Measurements from ENCODE around the gene RLBP1.

The RLBP1 gene

DNA sequence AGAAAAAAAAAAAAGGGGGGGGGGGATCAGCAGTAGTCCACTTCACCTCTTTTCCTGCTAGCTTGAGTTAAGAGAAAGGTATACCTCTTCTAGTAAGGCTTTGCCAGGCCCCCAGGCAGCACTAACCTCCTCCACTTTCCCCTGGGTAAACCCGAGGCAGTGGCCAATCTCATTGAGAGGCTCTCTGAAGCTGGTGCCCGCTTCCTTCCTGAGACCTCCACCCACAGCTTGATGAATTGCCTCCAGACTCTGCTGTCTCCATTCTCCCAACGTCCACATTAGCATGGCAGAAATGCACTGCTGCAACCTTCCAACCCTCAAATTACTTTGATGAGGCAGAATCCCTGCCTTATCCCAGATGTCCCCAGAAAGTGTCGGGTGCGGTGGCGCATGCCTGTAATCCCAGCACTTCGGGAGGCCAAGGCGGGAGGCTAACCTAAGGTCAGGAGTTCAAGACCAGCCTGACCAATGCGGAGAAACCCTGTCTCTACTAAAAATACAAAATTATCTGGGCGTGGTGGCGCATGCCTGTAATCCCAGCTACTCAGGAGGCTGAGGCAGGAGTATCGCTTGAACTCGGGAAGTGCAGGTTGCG lies 15.3 kb downstream of the RLBP1 start:
- peak; percentile 10 for DNase-seq

DNA sequence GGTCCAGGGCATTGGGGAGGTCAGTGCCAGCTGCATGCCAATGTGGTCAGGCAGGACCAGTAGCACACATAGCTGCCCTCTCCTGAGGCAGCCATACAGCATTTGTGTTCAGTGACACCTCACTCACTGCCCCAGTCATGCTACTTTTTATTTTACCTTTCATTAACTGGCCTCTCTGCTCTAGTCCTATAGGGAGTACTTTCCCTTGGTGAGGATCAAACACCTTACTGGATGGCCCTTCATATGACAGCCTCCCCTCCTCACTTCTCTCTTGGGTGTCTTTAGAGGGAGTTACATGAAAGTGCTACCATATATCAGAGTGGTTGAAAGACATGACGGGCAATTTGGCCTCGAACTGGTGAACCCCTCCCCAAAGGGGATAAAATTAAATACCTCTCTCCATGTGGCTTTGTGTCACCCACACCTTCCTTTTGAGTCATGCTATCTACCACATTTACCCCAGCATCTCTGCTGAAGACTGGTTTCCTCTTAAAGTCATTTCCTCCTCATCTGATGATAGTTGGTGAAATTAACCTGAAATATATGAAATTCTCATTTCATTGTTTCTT lies 17.6 kb downstream of the RLBP1 start:
- DNase-seq = no peak

GRCh38 chr15:89201465-89202005 lies 19.8 kb downstream of the RLBP1 start:
- no peak for DNase-seq

DNA sequence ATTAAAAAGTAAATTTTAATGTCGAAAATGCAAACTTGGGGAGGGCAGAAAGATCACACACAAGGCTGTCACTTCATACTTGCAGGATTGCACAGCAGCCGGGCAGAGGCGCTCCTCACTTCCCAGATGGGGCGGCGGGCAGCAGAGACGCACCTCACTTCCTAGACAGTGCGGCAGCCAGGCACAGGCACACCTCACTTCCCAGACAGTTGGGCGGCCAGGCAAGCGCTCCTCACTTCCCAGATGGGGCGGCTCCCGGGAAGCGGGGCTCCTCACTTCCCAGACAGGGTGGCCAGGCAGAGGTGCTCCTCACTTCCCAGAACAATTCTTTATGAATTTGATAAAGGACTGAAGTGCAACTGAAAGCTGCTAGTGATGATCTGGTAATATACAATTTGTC lies 21.2 kb downstream of the RLBP1 start:
- DNase-seq = no peak

DNA sequence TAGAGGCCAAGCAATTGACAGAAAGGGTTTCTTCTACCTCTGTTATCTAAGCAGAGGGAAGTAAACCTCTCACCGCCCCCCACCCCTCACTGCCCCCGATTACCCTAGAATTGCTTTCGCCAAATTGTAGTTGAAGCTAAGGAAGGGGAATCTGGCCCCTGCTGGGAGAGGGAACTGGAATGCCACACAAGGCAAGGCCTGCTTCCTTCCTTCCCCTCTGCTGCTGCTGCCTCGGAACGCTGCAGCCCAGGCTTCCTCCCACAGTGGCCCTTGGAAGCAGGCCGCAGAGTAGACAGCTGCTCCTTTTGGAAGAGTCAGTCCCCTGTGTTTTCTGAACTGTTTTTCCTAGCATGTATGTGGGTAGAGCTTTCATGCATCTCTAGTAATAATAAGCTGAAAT lies 21.6 kb downstream of the RLBP1 start:
- DNase-seq = no peak

DNA sequence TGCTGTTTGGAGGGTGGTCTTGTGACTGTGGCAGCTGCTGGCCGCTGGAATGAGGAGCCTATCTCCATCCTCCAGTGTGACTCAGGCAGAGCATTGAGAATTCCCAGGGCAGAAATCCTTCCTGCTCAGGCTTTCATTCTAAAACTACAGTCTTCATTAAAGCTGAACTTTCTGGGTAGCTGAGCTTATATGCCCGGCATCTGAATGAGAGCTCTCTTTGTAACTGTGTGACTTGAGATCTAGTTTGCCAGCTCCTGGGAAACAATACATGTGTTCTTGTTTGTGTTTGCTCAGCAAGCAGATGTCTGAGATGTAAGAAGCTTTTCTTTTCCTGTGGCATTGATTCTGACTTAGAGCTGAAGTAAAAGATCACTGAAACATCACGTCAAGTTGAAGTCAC lies 22.4 kb downstream of the RLBP1 start:
- DNase-seq = no peak

- DNase-seq = no peak
Observed at GRCh38 chr15:89198196-89198595, 23.2 kb downstream of the RLBP1 start.

GRCh38 chr15:89197503-89197971 lies 23.8 kb downstream of the RLBP1 start:
- no peak for DNase-seq

- DNase-seq = peak; percentile 17
Observed at GRCh38 chr15:89196994-89197393, 24.4 kb downstream of the RLBP1 start.

DNA sequence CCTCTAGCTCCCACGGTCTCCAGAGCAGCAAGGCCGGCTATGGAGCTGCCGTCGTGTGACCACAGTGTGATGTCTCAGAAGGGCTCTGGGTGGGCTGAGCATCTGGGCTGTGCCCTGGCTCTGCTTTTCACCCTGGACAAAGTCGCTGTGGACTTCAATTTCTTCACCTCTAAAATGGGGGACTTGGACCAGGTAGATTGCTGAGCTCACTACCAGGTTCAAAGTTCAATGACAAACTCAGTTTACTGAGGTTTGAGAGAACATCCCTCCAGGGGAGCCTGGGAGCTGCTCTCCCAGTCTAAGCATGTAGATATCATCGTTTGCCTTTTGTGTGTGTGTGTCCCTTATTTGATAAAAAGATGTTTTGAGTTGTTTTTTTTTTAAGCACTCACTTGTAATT lies 25.1 kb downstream of the RLBP1 start:
- DNase-seq = no peak

GRCh38 chr15:89195836-89196235 lies 25.5 kb downstream of the RLBP1 start:
- DNase-seq = no peak

DNA sequence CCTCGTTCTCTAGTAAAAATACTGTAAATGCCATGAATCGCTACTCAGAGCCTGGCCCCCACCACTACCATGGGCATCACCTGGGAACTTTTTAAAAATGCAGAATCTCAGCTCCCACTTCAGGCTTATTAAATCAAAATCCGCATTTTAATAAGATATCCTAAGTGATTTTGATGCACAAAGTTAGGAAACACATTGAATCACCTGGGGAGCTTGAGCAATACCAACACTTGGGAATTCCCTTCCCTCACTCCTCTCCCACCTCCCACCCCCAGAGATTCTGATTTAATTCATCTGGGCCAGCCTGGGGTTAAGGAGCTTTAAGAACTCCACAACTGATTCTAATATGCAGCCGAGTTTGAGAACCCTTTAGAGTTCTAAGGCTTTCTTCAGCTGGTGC lies 26.8 kb downstream of the RLBP1 start:
- DNase-seq = no peak

DNA sequence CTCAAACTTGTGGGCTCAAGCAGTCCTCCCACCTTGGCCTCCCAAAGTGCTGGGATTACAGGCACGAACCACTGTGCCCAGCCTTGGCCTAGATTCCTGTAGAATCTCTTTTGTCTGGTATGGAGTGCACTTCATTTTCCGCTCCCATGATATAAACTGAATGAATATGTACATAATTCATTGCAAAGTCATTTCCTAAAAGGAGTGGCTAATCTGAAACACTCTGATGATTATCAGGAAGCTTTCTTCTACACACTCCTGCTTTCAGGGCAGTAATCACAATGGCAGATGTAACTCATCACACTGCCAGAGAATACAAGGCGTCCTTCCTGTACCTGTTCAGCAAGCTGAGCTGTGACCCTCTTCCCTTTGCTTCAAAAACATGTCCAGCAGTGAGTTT lies 28.6 kb downstream of the RLBP1 start:
- no peak for DNase-seq

DNA sequence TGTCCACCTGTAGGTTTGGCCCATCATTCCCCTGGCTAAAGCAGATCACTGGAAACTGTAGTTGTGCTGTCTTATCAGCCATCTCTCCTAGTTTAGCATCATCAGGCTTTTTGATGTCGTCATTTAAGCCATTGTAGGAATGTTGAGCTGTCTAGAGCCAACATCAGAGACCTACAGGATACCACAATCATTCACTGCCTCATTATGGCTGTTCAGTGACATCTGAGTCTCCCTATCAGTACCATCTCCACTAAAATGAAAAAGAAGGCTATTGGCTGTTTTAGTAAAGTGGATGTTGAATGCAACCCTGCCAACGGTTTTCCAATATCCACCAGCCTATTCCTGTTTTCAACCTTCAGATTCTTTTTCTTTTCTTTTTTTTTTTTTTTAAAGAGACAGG lies 29.2 kb downstream of the RLBP1 start:
- no peak for DNase-seq

DNA sequence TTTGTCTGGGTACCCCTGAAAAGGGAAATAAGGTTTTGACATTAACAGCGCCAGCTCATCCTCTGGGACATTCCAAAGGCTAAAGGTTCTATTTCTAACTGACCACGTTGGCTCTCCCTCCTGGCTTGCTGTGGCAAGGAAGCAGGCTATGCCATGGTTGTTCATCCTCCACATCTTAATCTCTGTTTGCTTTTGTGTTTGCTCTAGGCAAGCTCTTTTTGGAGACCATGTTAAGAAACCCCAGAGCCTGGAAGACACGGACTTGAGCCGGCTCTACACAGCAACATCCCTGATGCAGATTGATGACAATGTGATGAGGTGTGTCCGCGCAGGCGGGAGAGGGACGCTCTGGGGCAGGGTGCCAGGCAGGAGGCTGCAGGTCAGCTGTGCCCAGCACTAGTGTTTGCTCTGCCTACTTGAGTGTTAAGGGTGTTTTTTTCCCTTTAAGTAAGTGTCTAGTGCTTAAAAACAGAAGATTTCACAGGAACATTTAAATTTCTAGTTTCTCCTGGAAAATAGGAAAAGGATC lies 33.3 kb downstream of the RLBP1 start:
- DNase-seq = no peak

DNA sequence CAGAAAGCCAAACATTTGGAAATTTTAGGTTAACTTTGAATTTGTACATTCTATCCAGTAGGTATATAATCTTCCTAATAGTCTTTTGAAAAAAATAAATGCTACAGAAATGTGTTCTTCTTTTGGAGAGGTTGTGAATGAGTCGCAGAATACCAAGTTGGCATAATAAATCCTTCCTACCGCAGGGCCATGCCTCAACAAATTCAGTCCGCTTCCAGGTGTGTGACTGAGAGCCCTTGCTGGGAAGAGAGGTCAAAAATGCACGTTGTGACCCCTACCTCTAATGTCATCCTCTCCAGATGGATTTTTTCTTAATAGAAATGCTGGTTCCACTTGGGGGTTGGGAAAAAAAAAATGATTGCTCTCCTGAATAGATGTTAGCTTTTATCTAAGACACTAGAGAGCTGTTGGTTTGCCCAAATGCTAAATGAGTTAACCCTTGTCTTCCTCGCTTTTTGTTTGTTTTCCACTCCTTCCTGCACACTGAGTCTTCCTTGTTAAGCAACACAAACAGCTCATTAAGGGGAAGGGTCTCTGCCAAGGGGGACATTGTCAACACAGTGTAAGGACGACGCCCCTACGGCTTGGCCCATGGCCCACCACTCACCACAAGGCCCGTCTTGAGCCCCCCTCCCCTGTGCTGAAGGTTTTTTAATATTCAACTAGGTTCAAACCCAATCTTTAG lies 33.9 kb downstream of the RLBP1 start:
- no peak for DNase-seq

DNA sequence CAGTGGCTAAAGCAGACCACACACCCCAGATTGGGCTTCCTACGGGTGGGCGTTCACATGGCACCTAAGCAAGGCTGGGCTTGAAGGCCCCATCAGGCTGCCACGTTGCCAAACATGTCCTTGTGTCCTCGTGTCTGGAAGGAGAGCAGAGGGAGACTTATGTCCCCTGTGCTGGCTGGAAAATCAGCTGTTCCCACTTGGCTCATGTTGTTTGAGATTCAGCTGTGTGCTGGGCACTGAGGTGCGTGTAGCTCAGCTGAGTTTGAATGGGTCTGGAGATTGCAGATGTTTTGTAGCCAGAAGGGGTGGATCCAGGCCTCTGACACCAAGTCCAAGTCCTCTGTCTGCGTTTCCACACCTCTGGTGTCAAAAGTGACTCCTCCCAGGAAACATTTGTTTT lies 34.6 kb downstream of the RLBP1 start:
- no peak for DNase-seq

- DNase-seq = no peak
Observed at GRCh38 chr15:89184886-89185526, 36.4 kb downstream of the RLBP1 start.

GRCh38 chr15:89184357-89184756 lies 37.0 kb downstream of the RLBP1 start:
- peak; percentile 58 for DNase-seq

DNA sequence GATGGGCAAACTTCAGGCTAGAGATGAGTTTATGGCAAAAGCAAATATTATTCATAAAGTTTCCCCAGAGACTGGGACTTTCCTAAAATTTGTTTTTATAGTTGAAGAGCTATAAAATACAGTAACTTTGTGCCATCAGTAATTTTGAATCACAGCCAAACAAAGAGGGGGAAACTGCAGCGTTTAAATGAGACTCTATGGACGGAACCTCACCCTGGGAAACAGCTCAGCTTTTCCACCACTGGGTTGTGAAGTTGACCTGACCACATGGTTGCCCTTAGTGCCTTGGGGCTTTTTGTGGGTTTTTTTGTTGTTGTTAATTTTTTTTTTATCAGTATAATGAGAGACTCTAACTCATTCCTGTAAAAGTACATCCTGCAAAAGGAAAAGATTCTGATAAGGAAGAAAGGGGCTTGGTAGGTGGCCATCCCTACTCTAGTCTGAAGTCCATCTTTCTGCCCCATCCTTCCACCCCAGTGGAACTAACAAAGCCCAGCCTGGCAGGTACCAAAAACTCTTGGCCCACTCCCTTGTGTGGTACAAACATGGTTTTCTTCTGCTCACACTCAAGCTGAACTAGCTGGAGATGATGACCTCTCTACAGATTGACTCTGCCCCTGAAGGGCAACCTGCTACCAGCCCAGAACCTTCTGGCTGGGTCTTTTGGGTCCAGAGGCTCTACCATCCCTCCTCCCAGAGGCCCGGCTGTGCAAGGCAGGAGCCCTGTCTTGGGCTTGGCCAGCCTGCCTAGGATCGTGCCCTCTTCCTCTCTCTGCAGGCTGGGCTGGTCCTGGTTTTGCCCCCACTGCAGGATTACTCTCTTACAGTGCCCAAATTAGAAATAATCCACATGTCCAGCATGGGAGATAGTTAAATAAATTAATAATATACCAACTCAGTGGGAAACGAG lies 41.2 kb downstream of the RLBP1 start:
- no peak for DNase-seq

GRCh38 chr15:89178307-89178977 lies 42.9 kb downstream of the RLBP1 start:
- DNase-seq = no peak
